ENCODE measurements around the gene CNTNAP1.

The CNTNAP1 gene

DNA sequence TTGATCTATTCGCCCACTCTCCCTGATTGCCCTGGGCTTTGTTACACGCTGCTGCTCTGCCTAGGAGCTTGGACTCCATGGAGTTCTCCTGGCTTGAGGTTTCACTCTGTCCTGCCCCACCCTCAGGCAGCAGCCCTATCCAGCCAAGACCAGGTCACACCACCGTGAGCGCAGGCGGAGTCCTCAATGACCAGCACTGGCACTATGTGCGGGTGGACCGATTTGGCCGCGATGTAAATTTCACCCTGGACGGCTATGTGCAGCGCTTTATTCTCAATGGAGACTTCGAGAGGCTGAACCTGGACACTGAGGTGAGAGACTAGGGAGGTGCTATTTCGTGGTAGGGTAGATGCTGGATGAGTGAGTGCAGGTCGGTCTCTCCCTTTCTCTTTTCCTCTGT, 3.5 kb downstream of the CNTNAP1 start:
- DNase-seq (ENCODE audit: low read depth in 2 of 2): no peak

DNA sequence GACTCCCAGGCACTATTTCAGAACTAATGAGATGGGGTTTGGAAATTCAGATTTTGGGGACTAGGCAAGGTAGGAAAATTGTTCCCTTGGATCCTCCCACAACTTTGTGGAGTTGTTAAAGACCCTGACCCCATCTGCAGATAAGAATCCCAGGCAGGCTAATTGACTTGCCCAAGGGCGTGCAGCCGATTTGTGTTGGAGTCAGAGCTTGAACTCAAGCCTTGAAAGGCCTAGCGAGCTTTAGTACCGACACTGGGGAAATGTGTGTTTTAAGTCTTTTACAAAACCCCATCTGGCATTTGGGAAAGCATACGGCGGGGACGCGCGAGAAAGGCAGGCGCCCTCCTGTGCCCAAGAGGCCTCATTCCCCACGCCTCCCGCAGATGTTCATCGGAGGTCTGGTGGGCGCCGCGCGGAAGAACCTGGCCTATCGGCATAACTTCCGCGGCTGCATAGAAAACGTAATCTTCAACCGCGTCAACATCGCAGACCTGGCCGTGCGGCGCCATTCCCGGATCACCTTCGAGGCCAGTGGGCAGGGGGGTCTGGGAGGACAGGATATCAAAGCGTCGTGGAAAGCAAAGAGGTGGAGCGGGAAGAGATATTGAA, 4.3 kb downstream of the CNTNAP1 start:
- no peak for DNase-seq (ENCODE audit: low read depth in 2 of 2)

DNA sequence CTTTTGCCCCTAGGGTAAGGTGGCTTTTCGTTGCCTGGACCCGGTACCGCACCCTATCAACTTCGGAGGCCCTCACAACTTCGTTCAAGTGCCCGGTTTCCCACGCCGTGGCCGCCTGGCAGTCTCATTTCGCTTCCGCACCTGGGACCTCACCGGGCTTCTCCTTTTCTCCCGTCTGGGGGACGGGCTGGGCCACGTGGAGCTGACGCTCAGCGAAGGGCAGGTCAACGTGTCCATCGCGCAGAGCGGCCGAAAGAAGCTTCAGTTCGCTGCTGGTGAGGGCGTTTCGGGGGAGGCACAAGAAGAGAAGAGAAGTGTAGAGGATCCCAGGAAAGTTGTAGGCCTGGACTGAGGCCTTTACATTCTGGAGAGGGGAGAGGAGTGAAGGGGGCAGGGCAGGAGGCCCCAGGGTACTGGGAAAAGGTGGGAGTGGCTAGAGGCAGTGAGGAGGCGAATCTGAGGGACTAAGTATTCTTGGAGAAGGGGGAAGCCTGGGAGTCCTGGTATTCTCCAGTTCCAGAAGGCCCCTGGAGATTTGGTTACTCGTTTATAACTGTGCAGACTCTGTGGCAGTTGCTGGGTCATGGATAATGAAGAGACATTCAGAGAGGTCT, 5.5 kb downstream of the CNTNAP1 start:
- no peak for DNase-seq (ENCODE audit: low read depth in 2 of 2)

DNA sequence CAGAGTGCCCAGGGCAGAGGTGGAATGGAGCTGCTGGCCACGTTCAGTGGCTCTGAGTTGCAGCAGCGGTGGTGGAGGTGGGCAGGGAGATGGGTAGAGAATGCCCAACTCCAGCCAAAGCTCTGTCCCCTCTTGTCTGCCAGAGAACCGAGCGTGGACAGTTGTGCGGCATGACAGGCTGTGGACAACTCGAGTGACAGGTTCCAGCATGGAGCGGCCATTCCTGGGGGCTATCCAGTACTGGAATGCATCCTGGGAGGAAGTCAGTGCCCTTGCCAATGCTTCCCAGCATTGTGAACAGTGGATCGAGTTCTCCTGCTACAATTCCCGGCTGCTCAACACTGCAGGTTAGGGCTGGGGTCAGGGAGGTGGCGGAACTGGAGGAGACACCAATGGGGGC, 8.3 kb downstream of the CNTNAP1 start:
- no peak for DNase-seq (ENCODE audit: low read depth in 2 of 2)

DNA sequence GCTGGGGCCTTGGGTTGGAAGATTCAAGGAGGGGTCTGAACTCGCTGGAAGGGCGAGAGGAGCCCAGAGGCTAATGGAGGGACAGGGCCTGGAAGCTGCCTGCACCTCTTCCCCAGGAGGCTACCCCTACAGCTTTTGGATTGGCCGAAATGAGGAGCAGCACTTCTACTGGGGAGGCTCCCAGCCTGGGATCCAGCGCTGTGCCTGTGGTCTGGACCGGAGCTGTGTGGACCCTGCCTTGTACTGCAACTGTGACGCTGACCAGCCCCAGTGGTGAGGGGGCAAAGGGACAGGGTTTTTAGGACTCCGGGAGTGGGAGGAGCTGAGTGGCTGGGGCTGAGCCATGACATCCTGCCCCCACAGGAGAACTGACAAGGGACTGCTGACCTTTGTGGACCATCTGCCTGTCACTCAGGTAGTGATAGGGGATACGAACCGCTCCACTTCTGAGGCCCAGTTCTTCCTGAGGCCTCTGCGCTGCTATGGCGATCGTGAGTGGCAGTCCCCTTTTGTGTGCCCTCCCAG, 8.8 kb downstream of the CNTNAP1 start:
- DNase-seq (ENCODE audit: low read depth in 2 of 2): no peak

DNA sequence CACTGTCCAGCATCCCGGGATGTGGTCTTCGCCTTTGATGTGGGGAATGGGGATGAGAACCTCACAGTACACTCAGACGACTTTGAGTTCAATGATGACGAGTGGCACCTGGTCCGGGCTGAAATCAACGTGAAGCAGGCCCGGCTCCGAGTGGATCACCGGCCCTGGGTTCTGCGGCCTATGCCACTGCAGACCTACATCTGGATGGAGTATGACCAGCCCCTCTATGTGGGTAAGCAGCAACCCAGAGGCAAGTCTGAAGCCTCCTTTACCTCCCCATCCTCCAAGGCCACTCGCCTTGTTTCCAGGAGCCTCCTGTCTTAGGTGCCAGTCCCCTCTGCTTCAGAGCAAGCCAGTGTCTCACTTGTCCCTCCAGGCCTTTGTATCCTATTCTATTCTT, 10.2 kb downstream of the CNTNAP1 start:
- DNase-seq (ENCODE audit: low read depth in 2 of 2): no peak

DNA sequence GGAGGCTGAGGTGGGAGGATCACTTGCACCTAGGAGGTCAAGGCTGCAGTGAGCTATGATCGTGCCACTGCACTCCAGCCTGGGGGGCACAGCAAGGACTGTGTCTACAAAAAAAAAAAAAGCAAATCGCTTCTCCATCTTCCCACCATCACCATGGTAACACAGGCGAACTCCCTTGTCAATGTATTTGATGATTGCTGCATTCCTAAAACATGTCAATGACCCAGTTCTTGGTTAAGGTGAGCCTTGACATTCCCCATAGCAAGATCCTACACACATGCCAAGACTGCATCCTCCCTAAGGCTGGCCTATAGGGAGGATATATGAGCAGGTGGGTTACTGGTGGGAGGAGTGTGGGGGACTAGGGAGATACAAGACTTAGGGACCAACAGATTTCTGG, 12.2 kb downstream of the CNTNAP1 start:
- no peak for DNase-seq (ENCODE audit: low read depth in 2 of 2)

DNA sequence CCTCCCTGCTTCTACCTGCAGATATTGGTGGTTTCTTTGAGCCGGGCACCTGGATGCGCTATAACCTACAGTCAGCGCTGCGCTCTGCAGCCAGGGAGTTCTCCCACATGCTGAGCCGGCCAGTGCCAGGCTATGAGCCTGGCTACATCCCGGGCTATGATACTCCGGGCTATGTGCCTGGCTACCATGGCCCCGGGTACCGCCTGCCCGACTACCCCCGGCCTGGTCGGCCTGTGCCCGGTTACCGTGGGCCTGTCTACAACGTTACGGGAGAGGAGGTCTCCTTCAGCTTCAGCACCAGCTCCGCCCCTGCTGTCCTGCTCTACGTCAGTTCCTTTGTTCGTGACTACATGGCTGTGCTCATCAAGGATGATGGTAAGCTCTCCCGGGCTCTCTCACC, 13.2 kb downstream of the CNTNAP1 start:
- no peak for DNase-seq (ENCODE audit: low read depth in 2 of 2)

DNA sequence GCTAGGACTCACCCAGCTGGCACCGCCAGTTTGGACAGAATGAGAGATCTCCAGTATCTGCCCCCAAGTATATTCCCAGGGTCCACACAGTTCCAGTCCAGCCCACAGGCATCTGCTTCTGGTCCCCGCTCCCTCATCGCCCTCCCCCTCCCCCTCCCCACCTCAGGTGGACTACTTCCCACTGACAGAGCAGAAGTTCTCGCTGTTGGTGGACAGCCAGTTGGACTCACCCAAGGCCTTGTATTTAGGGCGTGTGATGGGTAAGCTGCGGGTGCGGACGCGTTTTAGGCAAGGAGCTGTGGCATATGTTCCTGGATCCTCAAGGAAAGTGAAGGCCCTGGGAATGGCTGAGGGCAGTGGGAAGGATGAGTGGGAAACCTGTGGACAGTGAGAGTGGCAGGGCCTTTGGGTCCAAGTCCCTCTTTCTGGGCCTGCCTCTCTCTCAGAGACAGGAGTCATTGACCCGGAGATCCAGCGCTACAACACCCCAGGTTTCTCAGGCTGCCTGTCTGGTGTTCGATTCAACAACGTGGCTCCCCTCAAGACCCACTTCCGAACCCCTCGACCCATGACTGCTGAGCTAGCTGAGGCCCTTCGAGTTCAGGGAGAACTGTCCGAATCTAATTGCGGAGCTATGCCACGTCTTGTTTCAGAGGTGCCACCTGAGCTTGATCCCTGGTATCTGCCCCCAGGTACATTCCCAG, 14.9 kb downstream of the CNTNAP1 start:
- DNase-seq (ENCODE audit: low read depth in 2 of 2): no peak

DNA sequence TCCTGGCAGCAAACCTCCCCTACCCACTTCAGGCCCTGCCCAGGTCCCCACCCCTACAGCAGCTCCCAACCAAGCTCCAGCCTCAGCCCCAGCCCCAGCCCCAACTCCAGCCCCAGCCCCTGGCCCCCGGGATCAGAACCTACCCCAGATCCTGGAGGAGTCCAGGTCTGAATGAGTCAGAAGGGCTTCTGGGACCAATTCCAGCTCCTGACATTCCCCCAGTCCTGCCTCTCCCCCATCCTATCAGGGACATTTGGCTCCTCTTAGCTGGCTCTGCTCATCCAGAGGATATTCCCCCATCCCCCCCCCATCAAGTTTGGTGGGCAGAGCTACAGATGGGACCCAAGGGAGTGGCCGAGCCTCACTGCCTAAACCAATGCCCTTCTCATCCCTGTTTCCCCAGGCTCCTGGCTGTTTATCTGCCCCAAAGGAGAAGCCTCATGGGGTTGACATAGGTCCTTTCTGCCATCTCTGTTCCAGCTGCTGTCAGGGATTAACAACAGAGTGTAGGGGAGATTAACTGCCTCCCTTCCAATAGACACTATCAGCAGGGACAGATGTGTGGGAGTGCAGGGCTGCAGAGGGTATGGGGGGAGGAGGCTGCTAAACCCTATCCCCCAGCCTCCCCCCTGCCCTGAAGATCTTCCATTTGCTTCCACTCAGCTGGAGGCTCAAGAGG, 16.5 kb downstream of the CNTNAP1 start:
- no peak for DNase-seq (ENCODE audit: low read depth in 2 of 2)

DNA sequence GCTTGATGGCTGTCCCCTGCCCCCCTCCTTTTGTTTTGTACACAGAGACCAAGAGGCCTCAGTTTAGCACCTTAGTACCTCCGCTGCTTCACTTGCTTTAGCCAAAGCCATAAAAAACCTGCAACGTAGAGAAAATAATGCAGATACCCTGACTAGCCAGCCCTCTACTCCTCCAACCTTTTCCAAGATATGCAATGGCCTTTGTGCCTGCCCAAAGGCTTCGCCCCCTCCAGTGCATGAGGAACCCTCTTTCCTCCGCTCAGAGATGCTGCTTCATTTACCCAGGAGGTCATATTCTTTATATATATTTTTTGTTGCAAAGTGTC, 17.0 kb downstream of the CNTNAP1 start:
- no peak for DNase-seq (ENCODE audit: low read depth in 2 of 2)

DNA sequence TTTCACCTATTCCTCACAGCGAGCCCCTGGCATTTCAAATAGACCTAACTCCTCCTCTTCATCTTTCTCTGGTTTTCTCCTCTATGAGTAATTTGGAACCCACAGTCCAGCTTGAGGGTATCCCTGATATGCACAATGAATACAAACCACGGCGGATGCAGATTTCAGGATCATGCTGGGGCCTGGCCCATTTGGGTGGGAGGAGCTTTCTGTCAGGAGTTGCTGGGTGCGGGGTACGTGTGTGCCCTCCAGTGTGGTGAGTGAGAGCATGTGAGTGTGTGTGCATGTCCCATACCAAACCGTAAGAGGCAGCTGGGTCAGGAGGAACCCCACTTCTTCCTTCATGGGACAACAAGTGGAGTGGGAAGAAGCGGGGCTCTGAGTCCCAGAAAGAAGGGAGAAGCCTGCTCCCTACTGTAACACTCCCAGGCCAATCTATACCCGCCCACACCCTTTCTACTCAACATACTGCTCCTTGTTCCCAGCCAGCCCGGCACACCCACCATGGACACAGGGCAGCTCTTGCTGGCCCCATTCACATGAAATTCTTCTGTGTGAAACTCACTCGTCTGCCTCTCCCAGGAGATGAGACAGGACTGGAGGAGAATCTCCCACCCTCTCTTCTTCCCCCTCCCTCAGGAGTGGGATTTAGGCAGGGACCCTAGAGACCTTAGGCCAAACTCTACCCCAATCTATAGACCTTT, 18.4 kb downstream of the CNTNAP1 start:
- DNase-seq (ENCODE audit: low read depth in 2 of 2): no peak

DNA sequence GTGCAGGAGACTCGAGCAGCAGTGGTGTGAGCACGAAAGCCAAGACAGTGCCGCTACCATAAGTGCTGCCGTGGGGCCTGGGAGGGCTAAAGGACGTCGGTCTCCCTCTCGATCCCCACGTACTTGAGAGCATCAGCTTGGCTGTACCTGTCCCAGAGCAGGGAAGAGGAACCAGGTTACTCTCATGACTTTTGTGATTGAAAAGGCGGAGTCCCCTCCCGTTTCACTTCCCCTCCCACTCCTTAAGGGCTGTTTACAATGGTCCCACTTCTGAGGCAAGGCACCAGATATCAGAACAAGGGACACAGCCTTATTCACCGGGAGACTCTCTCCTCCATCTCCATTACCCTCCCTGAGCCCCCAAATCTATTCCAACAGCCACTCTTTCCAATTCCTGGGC, 20.1 kb downstream of the CNTNAP1 start:
- DNase-seq (ENCODE audit: low read depth in 2 of 2): no peak

DNA sequence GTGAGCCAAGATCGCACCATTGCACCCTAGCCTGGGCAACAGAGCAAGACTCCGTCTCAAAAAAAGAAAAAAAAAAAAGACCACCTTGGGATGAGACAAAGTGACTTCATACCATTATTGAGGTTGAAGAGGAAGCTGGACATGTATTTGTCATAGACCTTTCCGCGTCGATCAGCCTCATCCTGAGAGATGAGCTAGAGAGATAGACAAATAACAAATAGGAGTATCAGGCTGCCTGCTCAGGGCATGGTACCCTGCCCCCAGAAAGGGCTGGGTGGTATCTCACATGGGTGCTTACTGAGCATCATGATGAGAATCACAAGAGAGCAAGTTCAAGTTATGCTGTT, 22.1 kb downstream of the CNTNAP1 start:
- DNase-seq (ENCODE audit: low read depth in 2 of 2): no peak

DNA sequence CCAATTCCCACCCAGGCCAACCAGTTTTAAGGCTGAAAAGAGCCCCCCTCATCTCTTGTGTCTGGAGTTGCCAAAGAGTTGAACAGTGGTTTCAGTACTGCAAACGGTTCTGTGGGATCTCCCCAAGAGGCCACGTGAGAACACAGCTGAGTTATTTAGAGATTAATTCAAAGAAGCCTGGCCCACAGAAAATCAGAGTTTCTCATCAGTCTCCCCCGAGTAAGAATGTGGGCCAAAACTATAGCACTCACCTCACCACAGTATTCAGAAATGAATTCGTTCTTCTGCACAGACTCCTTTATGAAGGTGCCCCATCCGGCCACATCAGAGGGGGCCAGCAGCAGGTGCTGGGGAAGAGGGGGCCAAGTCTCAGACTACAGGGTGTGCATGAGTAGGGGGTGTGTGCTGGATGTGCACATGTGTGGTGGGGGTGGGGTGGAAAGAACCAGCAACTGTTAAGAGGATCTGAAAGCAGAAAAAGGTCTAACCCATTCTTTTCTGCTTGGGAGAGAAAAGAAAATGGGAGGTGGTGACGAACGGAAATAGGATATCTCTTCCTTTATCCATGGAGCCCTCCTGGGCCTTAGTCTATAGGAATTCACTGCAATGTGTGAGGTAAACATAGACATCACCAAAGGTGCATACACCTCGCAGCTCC, 22.6 kb downstream of the CNTNAP1 start:
- no peak for DNase-seq (ENCODE audit: low read depth in 2 of 2)

DNA sequence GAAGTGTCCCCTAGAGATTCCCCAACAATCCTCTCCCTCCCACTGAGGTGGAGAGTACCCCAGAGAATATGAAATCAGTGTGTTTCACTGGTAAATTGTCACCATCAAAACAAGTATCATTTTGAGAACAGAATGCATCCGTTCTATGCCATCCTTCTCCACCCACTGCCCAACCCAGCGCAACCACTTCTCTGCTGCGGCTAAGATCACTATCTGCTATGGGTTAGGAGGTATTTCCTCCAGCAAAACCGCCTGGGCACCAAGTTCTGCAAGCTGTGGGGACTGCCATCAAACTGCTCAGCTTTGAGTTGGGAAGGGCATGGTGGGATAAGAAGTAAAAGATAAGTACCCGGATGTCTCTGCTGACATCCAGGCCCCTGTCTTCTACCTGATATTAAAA, 24.4 kb downstream of the CNTNAP1 start:
- DNase-seq (ENCODE audit: low read depth in 2 of 2): no peak

DNA sequence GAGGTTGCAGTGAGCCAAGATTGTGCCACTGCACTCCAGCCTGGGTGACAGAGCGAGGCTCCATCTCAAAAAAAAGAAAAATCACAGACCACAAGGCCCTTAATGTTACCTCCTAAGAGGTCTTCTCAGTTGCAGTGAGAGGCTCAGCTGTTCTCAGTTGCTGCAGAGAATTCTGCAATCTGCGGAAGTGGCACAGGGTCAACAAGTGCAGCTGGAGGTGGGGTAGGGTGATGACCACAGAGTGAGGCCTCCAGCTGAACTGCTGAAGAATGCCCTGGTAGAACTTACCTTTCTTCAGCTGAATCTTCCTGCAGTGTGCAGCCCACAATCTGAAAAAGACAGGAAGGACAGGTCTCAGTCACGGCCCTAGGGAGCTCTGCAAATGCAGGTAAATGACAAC, 26.3 kb downstream of the CNTNAP1 start:
- DNase-seq (ENCODE audit: low read depth in 2 of 2): no peak

DNA sequence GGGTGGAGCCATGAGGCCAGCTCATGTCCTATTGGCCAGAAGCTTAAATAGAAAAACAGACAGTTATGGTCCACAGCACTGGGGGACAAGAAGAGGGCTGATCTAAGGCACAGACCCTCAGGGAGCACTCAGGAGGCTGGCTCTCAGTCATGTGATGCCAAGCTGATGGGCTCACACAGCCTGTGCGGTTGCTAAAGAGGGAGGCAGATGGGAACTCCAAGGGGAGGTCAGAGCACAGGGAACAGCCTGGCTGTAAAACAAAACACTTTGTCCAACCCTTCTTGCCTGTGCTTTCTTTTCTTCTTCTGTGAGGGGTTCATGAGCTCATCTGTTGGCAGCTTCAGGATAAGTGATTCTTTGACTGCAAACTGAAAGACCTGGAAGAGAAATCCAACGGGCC, 27.2 kb downstream of the CNTNAP1 start:
- DNase-seq (ENCODE audit: low read depth in 2 of 2): no peak

DNA sequence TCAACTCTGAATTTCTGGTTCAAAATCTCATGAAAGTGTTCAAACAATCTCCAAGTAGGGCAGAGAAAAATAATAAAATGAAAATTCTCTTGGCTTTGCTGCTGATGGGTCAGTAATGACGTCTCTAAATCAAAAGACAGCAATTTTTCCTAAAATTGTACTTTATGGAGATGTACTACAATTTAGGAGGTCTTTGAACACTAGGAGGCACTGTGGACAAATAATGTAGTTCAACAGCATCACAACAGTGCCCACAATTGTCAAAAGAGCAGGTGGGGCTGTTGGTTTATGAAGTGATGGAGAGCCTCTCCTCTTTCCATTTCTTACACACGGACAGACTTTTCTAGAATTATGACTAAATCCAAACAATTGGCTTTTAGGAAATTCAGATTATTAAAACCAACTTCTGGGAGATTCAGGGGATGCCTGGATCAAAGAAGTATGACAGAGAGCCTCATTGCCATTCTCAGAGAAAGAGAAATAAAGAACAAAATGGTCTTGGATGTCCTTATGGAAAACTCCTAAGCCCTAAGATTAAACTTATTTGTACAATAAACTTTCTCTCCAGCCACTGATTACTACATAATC, 38.8 kb downstream of the CNTNAP1 start:
- DNase-seq (ENCODE audit: low read depth in 2 of 2): no peak

DNA sequence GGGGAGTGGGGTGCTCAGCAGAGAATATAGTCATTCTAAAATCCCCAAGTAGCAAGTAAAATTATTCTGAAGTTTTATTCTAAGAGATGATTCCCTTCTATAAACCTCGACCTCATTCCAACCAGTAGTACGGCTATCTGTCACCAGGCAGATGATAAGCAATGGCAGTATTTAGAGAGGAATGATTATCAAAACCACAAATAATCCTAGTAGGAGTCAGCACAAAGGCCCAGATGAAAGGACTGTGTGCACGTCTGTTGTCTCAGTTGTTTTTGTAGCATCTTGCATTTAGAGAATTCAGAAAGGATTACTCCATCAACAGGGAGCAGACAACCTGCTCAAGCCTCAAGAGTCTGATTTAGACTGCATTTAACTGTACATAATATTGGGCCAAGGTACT, 41.3 kb downstream of the CNTNAP1 start:
- no peak for DNase-seq (ENCODE audit: low read depth in 2 of 2)

DNA sequence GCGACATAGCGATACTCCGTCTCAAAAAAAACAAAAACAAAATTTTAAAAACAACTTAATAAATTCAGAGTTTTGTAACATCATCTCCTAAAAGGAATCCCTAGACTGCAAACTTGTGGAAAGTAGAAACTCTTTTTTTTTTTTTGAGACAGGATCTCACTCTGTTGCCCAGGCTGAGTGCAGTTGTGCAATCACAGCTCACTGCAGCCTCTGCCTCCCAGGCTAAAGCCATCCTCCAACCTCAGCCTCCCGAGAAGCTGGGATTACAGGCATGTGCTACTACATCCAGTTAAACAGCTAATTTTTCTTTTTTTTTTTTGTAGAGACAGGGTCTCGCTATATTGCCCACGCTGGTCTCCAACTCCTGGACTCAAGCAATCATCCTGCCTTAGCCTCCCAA, 42.8 kb downstream of the CNTNAP1 start:
- DNase-seq (ENCODE audit: low read depth in 2 of 2): no peak
